Endometrium (tissue), 2 donors: ENCODE data around the gene MED28.
"Not testable (repeated sequence)": the region's sequence is repeated elsewhere in the genome, so short reads cannot be mapped to it uniquely, and the experiment has no call there.

Source experiments
- FAIRE-seq: peaks from 2 replicates; lab custom pipeline; 2012; peaks lifted over from hg19 to GRCh38; lab: Jason Lieb, UNC
- donor health status: control.
- donor health status: control.

MED28 gene

DNA sequence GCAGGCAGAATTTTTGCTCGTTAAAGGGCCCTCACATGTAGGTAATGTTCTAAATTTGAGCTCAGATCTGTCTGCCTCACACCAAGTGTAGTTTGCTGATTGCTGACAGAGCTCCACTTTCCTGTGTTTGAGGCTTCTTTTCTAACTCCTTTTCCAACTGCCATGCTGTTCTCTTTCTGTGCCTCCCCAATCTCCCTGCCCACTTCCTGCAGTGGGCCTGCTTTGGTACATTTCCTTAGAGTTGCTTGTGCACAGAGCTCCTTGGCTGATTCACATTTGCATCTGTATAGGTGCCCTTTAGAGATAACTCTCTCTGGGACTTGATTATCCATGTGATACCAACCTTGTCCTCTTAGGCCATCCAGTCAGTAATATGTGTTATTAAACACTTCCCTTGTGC, 4.5 kb downstream of the MED28 start:
- FAIRE-seq, result no peak

DNA sequence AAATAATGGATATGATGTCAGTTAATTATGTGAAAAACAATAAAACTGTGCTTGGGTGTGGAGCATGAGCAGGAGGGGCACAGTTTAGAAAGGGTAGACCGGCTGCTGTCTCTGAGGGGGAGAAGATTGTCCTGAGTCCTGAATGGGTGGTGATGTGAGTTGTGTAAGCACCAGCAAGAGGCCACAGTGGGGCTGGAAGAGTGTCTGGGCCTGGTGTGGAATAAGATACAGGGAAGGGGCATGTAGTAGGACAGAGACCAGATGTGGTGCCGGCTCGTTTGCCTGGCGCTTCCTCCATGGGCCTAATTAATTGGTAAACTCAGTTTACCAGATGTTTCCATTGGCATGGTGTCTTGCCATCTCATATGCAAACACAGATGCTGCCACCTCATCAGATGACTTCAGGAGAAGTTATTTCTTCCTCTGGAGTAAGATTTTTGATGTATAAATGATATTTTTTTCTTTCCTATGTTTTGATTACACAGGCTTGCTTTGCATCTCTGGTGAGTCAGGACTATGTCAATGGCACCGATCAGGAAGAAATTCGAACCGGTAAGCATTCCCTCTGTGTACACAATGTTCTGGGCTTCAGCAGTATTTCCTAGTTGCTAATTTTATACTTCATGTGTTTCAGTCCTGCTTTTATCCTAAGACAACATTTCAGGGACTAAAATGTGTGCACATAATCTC, 5.1 kb downstream of the MED28 start:
- no peak for FAIRE-seq

GRCh38 chr4:17623451-17624001, 9.1 kb downstream of the MED28 start:
- no peak for FAIRE-seq

- FAIRE-seq, result no peak
Measured at GRCh38 chr4:17624821-17625220, 10.4 kb downstream of the MED28 start.

DNA sequence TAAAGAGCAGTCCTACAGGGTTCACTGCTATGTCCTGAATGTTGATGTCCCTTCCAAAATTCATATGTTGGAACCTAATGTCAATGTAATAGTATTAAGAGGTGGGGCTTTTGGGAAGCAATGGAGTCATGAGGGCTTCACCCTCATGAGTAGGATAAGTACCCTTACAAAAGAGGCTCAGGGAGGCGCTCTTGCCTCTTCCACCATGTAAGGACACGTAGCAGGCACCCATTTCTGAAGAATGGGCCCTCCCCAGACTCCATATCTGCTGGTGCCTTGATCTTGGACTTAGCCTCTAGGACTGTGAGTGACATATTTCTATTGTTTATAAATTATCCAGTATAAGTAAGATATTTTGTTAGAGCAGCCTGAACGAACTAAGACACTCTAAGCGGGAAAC, 15.8 kb downstream of the MED28 start:
- FAIRE-seq, result no peak

GRCh38 chr4:17633600-17633999, 19.2 kb downstream of the MED28 start:
- FAIRE-seq, result no peak

DNA sequence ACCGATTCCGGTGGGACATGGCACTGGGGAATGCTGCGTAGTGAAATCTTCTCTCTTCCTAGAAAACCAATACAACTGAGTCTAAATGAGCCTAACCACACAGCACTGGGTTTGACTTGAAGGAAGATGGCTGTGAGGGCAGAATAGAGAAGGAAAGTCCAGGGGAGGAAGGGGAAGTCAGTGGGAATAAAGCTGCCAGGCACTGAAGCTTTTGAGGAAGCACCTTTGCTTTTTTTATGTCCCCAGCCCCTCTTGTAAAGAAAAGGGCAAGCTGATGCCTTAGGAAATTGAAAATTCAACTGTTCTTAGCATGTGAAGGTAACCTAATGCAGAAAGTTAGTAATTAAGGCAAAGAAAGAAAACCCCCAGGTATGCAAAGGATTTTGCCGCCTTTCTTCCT, 20.6 kb downstream of the MED28 start:
- no peak for FAIRE-seq

GRCh38 chr4:17636341-17636695, 21.9 kb downstream of the MED28 start:
- FAIRE-seq, result no peak

GRCh38 chr4:17636696-17637622, 22.5 kb downstream of the MED28 start:
- no peak for FAIRE-seq

DNA sequence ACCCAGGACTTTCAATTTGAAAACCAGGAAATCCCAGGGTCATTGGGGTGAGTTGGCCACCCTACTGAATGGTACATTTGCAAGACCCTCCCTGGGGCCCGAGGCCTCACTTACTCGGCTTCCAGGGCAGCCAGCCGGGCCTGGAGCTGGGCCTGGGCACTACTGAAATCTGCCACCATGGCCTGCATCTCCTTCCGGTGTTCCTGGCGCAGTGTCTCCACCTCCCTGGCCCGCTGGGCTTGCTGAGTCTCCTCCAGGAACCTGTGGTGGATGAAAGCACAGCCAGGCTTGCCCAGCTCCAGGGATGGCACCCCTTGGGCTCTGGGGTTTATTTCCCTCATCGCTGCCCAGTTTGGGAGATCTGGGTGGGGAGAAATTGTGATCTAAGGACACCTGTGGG, 24.7 kb downstream of the MED28 start:
- no peak for FAIRE-seq

DNA sequence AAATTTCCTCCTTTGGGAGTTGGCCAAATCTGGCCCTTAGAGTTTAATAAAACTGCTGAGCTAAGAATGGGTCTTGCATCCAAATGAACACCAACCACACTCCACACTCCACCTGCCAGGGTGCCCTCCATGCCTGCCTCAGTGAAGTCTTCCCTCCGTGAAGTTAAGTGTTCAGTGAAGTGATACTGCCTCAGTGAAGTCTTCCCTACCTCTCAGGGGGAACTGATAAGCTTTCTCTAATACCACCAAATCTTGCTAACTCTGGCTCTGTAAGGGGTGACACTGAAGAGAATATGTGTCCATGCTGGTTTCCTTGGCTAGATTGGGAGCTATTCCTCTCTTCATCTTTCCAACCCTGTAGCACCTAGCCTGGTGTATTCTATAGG, 27.9 kb downstream of the MED28 start:
- FAIRE-seq, result no peak

GRCh38 chr4:17646693-17647092, 32.3 kb downstream of the MED28 start:
- FAIRE-seq, result no peak

- FAIRE-seq, result no peak
Measured at GRCh38 chr4:17647176-17647806, 32.9 kb downstream of the MED28 start.

DNA sequence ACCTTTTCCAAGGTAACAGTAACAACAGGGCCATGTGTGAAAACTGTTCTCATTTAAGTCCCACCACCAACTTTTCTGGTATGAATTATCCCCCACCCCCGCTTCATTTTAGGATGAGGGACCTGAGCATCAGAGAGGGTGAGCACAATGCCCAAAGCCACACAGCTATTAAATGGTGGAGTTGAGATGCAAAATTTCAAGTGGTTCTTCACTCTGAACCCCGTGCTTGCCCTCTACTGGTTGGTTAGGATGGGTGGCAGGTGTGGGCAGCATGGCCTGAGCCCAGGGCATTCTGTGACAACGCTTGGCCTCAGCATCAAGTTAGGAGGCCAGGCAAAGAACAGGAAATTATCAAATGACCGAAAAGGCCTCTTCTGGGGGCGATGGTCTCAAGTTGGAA, 33.5 kb downstream of the MED28 start:
- FAIRE-seq, result no peak

- FAIRE-seq, result no peak
Measured at GRCh38 chr4:17650406-17650805, 36.0 kb downstream of the MED28 start.

GRCh38 chr4:17654701-17655100, 40.3 kb downstream of the MED28 start:
- FAIRE-seq, result no peak

- FAIRE-seq, result no peak
Measured at GRCh38 chr4:17657090-17657489, 42.6 kb downstream of the MED28 start.

DNA sequence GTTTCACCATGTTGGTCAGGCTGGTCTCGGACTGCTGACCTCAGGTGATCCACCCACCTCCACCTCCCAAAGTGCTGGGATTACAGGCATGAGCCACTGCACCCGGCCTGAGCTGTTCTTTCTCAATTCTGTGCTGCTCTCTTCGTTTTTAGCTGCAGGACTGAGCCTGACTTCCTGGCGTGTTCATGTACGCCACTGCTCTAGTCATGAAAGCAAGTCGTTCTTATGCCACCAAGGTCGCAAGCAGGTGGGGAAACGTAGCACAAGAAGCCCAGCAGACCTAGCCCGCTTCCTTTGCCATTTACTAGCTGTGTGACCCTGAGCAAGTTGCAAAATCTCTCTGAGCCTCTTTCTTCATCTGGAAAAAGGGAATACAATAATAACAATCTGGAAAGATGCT, 43.4 kb downstream of the MED28 start:
- no peak for FAIRE-seq

DNA sequence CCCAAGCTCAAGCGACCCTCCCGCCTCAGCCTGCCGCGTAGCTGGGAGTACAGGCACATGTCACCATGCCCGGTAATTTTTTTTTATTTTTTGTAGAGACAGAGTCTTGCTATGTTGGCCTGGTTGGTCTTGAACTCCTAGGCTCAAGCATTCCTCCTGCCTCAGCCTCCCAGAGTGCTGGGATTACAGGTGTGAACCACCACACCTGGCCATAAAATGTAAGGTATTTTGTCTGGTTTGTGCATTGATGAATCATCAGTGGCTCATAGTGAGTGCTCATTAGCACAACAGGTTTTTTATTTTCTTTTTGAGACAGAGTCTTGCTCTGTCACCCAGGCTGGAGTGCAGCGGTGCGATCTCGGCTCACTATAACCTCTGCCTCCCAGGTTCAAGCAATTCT, 44.8 kb downstream of the MED28 start:
- not testable (repeated sequence) for FAIRE-seq

- FAIRE-seq, result no peak
Measured at GRCh38 chr4:17662694-17663093, 48.3 kb downstream of the MED28 start.

DNA sequence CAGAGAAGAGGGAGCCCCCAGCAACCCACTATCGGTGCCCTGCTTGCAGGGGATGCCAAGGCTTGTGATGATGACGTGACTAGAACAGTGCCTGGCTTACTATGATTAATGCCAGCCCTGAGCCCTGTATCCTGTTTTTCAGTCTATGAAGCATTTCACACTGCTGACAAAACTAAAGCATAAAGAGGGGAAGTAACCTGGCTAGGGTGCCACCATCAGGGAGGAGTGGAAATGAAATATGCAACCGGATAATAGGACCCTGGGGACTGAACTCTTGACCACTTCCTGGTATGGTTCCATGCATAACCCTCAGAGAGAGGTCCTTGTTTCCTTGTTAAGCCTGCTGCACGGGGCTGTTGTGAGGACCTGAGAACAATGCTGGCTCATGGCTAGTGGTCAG, 50.3 kb downstream of the MED28 start:
- no peak for FAIRE-seq

DNA sequence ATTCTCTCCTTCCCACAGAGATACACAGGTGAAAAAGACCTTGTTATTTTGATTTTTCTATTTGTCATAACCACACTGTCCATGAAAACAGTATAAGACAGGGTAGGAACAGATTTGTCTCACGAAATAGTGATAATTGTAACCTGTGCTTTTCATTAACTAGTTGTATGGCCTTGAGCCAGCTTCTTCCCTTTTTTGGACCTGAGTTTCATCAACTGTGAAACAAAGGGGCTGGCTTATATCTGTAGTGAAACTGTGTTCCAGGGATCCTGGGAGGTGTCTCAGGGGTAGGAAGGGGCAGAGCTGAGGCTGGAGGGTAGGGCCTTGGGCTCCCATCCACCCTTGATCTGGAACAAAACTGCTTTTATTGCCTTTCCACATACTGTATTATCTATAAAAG, 50.9 kb downstream of the MED28 start:
- FAIRE-seq, result no peak

- no peak for FAIRE-seq
Measured at GRCh38 chr4:17665852-17666251, 51.4 kb downstream of the MED28 start.
